ENCODE measurements around the gene SVOPL.

Gene SVOPL

DNA sequence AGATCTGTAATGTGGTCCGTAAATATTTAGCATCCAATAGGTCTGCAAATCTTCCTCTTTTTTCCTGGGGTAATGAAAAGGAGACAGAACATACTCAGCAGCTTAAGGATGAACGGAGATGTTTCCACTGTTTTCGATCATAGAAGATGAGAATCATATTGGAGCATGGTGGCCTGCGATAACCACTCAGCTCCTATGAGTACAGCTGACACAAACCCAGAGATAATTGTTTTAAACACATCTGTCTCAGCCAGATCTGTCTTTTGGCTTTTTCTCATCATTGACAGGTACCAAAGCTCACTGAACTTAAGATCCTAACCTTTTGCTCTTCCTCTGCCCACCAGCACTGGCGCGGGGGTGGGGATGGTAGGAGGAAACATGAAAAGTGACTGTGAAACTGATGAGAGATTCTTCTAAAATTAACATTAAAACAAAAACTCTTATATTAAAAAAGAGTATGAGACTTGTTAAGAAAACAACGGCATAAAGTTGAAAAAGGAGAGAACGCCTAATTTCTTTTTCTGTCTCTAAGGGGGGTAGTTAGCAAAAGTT, 71.0 kb downstream of the SVOPL start:
- H3K4me1 ChIP-seq (ENCODE audit: control insufficient read depth in 1 of 2, insufficient read depth in 2 of 2, low read length in 2 of 2), result no peaks in the 10 kb centered on the region
- H2BK12ac ChIP-seq (ENCODE audit: low read length), result no peak overlapping the region
- no peak overlapping the region for H3K4me3 ChIP-seq (ENCODE audit: low read depth, low read length)
- no peaks in the 10 kb centered on the region for H3K27me3 ChIP-seq (ENCODE audit: insufficient read depth, low read length)
- no peak overlapping the region for H2BK5ac ChIP-seq (ENCODE audit: low read depth, low read length, poor library complexity)
- no peaks in the 10 kb centered on the region for H3K36me3 ChIP-seq (ENCODE audit: control insufficient read depth in 1 of 2, insufficient read depth in 2 of 2, low read length in 2 of 2)
- H2BK120ac ChIP-seq (ENCODE audit: insufficient read depth, low read length, poor library complexity), result no peak overlapping the region
- no peak overlapping the region for H2AFZ ChIP-seq (ENCODE audit: insufficient read depth, low read length, poor library complexity)
- H3K4me2 ChIP-seq (ENCODE audit: low read length), result no peak overlapping the region
- no peaks in the 10 kb centered on the region for H3K79me2 ChIP-seq (ENCODE audit: control insufficient read depth, insufficient read depth, low read length, poor library complexity)
- no peak overlapping the region for H4K12ac ChIP-seq (ENCODE audit: low read depth, low read length)
- no peak overlapping the region for H3K23ac ChIP-seq (ENCODE audit: low read length)
- H3K79me1 ChIP-seq (ENCODE audit: low read length), result no peaks in the 10 kb centered on the region
- H2AK5ac ChIP-seq (ENCODE audit: low read length), result no peak overlapping the region
- no peak overlapping the region for H4K8ac ChIP-seq (ENCODE audit: low read depth, low read length)
- WGBS (ENCODE audit: extremely low coverage, insufficient coverage, insufficient read length), result no CpG with 5 or more reads among the region's 8 CpGs
- no peak overlapping the region for H3K14ac ChIP-seq (ENCODE audit: low read length)
- H3K4ac ChIP-seq (ENCODE audit: low read depth, low read length), result no peak overlapping the region
- H3K27ac ChIP-seq (ENCODE audit: low read depth, low read length), result no peak overlapping the region
- H3K9ac ChIP-seq (ENCODE audit: low read length), result no peak overlapping the region
- no peak overlapping the region for H4K91ac ChIP-seq (ENCODE audit: low read depth, low read length)
- no peak for DNase-seq
- no peak overlapping the region for H3K18ac ChIP-seq (ENCODE audit: low read length)
- peaks cover 2% of the 10 kb centered on the region for H3K9me3 ChIP-seq (ENCODE audit: insufficient read depth, low read depth, low read length)

DNA sequence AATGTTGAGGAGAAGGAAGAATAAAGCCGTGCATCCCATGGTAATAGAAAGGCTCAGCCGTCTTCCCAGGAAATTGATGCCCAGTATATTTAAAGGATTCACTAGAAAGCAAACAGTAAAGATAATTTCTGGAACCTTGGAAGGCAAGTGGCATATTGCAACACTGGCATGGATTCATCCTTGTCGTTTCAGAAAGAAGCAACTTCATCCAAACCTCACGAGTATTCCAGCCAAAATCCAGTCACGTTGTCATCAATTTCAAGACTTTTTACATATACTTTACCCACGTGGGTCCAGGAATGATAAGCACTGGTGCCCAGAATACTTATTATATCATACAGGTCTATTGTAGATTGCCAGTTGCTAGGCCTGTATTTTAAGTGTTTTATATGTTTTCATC, 73.8 kb downstream of the SVOPL start:
- Histone ChIP-seq H3K79me1 (ENCODE audit: low read length) (no peaks in the 10 kb centered on the region), H3K4me2 (ENCODE audit: low read length) (no peak overlapping the region), H3K4ac (ENCODE audit: low read depth, low read length) (no peak overlapping the region), H3K18ac (ENCODE audit: low read length) (no peak overlapping the region), H2AK5ac (ENCODE audit: low read length) (no peak overlapping the region), H3K14ac (ENCODE audit: low read length) (no peak overlapping the region), H4K12ac (ENCODE audit: low read depth, low read length) (no peak overlapping the region), H3K9ac (ENCODE audit: low read length) (no peak overlapping the region), H3K23ac (ENCODE audit: low read length) (no peak overlapping the region), H3K4me3 (ENCODE audit: low read depth, low read length) (no peak overlapping the region), H3K79me2 (ENCODE audit: control insufficient read depth, insufficient read depth, low read length, poor library complexity) (no peaks in the 10 kb centered on the region), H2BK120ac (ENCODE audit: insufficient read depth, low read length, poor library complexity) (no peak overlapping the region), H2AFZ (ENCODE audit: insufficient read depth, low read length, poor library complexity) (no peak overlapping the region), H3K27me3 (ENCODE audit: insufficient read depth, low read length) (no peaks in the 10 kb centered on the region), H4K91ac (ENCODE audit: low read depth, low read length) (no peak overlapping the region), H3K36me3 (ENCODE audit: control insufficient read depth in 1 of 2, insufficient read depth in 2 of 2, low read length in 2 of 2) (no peaks in the 10 kb centered on the region), H2BK12ac (ENCODE audit: low read length) (no peak overlapping the region), H3K4me1 (ENCODE audit: control insufficient read depth in 1 of 2, insufficient read depth in 2 of 2, low read length in 2 of 2) (no peaks in the 10 kb centered on the region), H2BK5ac (ENCODE audit: low read depth, low read length, poor library complexity) (no peak overlapping the region), H3K9me3 (ENCODE audit: insufficient read depth, low read depth, low read length) (no peaks in the 10 kb centered on the region), H4K8ac (ENCODE audit: low read depth, low read length) (no peak overlapping the region), H3K27ac (ENCODE audit: low read depth, low read length) (no peak overlapping the region)
- no peak for DNase-seq
- no CpG with 5 or more reads among the region's 6 CpGs for WGBS (ENCODE audit: extremely low coverage, insufficient coverage, insufficient read length)

DNA sequence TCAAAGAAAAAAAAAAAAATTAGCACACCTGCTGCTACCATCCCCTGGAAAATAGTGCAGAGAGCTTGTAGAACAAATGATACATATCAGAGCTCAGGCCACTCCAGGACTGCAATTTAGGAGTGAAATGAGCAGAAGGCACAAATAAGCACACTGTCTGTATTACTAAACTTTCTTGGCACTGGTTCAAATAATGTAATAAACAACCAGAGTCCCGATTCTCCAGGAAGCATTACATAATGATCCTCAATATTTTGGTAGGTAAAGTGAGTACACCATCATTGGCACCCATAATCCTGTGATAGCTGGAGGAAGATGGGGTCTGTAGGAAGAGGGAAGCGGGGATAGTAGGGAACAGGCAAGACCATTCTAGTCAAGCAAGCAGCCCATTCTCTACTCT, 74.3 kb downstream of the SVOPL start:
- Histone ChIP-seq H3K36me3 (ENCODE audit: control insufficient read depth in 1 of 2, insufficient read depth in 2 of 2, low read length in 2 of 2) (no peaks in the 10 kb centered on the region), H4K91ac (ENCODE audit: low read depth, low read length) (no peak overlapping the region), H4K12ac (ENCODE audit: low read depth, low read length) (no peak overlapping the region), H3K14ac (ENCODE audit: low read length) (no peak overlapping the region), H3K18ac (ENCODE audit: low read length) (no peak overlapping the region), H3K9me3 (ENCODE audit: insufficient read depth, low read depth, low read length) (no peaks in the 10 kb centered on the region), H2AK5ac (ENCODE audit: low read length) (no peak overlapping the region), H2AFZ (ENCODE audit: insufficient read depth, low read length, poor library complexity) (no peak overlapping the region), H2BK120ac (ENCODE audit: insufficient read depth, low read length, poor library complexity) (no peak overlapping the region), H3K4me3 (ENCODE audit: low read depth, low read length) (no peak overlapping the region), H4K8ac (ENCODE audit: low read depth, low read length) (no peak overlapping the region), H3K9ac (ENCODE audit: low read length) (no peak overlapping the region), H3K4me1 (ENCODE audit: control insufficient read depth in 1 of 2, insufficient read depth in 2 of 2, low read length in 2 of 2) (no peaks in the 10 kb centered on the region), H2BK12ac (ENCODE audit: low read length) (no peak overlapping the region), H3K27me3 (ENCODE audit: insufficient read depth, low read length) (no peaks in the 10 kb centered on the region), H3K23ac (ENCODE audit: low read length) (no peak overlapping the region), H3K79me2 (ENCODE audit: control insufficient read depth, insufficient read depth, low read length, poor library complexity) (no peaks in the 10 kb centered on the region), H3K79me1 (ENCODE audit: low read length) (no peaks in the 10 kb centered on the region), H2BK5ac (ENCODE audit: low read depth, low read length, poor library complexity) (no peak overlapping the region), H3K27ac (ENCODE audit: low read depth, low read length) (no peak overlapping the region), H3K4ac (ENCODE audit: low read depth, low read length) (no peak overlapping the region), H3K4me2 (ENCODE audit: low read length) (no peak overlapping the region)
- WGBS (ENCODE audit: extremely low coverage, insufficient coverage, insufficient read length), result no CpG with 5 or more reads among the region's 2 CpGs
- DNase-seq, result no peak

DNA sequence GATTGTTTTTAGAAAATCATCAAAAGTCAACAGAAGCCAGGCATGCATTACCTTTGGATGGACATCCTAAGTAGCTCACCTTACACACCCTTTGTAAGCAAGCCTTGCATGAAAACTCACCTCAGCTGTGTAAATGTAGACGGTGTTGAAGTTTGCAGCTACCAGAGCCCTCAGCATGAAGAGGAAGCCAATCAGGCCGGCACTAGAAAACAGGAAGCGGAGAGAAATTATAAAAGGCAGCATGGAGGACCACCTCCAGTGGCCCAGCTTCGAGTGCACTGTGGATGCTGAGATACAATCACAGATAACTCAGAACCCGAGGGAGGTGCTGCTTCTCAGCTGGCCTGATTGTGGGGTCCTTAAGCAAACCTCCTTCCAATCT, 75.3 kb downstream of the SVOPL start:
- Histone ChIP-seq H4K91ac (ENCODE audit: low read depth, low read length) (no peak overlapping the region), H3K79me1 (ENCODE audit: low read length) (no peaks in the 10 kb centered on the region), H3K27ac (ENCODE audit: low read depth, low read length) (no peak overlapping the region), H3K4me1 (ENCODE audit: control insufficient read depth in 1 of 2, insufficient read depth in 2 of 2, low read length in 2 of 2) (no peaks in the 10 kb centered on the region), H3K4me2 (ENCODE audit: low read length) (no peak overlapping the region), H3K36me3 (ENCODE audit: control insufficient read depth in 1 of 2, insufficient read depth in 2 of 2, low read length in 2 of 2) (no peaks in the 10 kb centered on the region), H3K23ac (ENCODE audit: low read length) (no peak overlapping the region), H3K9ac (ENCODE audit: low read length) (no peak overlapping the region), H2BK12ac (ENCODE audit: low read length) (no peak overlapping the region), H3K27me3 (ENCODE audit: insufficient read depth, low read length) (no peaks in the 10 kb centered on the region), H3K4me3 (ENCODE audit: low read depth, low read length) (no peak overlapping the region), H2BK120ac (ENCODE audit: insufficient read depth, low read length, poor library complexity) (no peak overlapping the region), H2BK5ac (ENCODE audit: low read depth, low read length, poor library complexity) (no peak overlapping the region), H3K9me3 (ENCODE audit: insufficient read depth, low read depth, low read length) (no peaks in the 10 kb centered on the region), H3K18ac (ENCODE audit: low read length) (no peak overlapping the region), H2AK5ac (ENCODE audit: low read length) (no peak overlapping the region), H4K8ac (ENCODE audit: low read depth, low read length) (no peak overlapping the region), H3K14ac (ENCODE audit: low read length) (no peak overlapping the region), H3K4ac (ENCODE audit: low read depth, low read length) (no peak overlapping the region), H3K79me2 (ENCODE audit: control insufficient read depth, insufficient read depth, low read length, poor library complexity) (no peaks in the 10 kb centered on the region), H4K12ac (ENCODE audit: low read depth, low read length) (no peak overlapping the region), H2AFZ (ENCODE audit: insufficient read depth, low read length, poor library complexity) (no peak overlapping the region)
- DNase-seq, result no peak
- no CpG with 5 or more reads among the region's 5 CpGs for WGBS (ENCODE audit: extremely low coverage, insufficient coverage, insufficient read length)

All from trophoblast cell (in vitro differentiated cells and primary cell).